Activated CD4-positive, alpha-beta T cell treated with anti-CD3 and anti-CD28 coated beads for 4 hours (primary cell): ENCODE measurements around the gene YLPM1.

Experiments used
- DNase-seq, 2 donors: peaks; one replicate each; pipeline ENCODE4 v3.0.0-alpha.2; 2020

YLPM1 gene

DNA sequence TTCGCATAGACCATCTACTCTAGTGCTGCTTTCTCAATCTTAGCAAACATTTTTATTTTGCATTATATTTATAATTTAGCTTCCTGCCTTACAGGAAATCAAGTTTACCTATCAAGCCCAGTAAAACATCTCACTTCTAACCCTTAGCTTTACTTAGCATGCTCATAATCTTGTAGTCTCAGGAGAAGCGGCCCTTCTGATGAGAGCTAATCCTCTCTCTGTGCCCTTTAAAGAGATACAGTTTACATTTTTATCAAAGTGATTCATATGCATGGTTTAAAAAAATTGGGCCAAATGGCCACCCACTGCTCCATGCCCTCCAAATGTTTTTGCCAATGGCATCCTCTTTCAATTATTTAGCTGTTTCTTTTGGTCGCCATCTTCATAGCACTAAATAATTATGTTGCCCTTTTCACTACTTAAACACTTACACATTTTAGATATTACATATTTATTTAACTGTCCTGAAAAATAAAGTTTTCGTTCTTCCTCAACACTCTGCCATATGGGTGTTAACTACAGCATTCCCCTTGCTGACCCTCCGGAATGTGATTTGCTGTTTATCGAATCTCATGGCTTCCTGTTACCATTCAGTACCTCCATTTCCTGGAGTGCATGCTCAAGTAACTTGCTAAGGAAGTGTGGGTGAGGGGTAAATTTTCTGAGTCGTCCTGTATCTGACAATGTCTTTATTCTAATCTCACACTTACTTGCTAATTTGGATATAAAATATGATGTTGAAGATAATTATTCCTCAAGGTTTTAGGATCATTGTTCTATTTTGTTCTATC, 29.3 kb downstream of the YLPM1 start:
- no peak for DNase-seq

- peak in 1 of 2 donors; percentile 12 for DNase-seq
Measured at GRCh38 chr14:74793506-74794155, 30.5 kb downstream of the YLPM1 start.

DNA sequence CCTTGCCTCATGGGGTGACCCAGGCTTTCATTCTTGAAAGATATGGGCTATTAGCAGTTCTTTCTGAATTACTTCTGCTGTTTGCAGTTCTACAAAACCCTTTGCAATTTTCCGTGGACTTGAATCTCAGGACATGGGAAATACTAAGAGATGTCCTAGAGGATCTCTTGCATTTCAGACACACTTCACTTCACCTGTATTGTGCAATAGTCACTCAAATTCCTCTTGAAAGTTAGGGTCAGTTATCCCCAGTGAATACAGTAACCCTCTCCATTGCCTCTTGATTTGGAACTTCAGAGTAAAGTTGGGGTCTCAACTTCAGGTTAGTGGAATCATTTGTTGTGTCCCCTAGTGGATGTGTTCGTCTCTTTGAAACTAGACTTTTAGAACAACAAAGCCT, 31.8 kb downstream of the YLPM1 start:
- no peak for DNase-seq

- no peak for DNase-seq
Measured at GRCh38 chr14:74799765-74800164, 36.6 kb downstream of the YLPM1 start.

- no peak for DNase-seq
Measured at GRCh38 chr14:74800780-74801179, 37.7 kb downstream of the YLPM1 start.

DNA sequence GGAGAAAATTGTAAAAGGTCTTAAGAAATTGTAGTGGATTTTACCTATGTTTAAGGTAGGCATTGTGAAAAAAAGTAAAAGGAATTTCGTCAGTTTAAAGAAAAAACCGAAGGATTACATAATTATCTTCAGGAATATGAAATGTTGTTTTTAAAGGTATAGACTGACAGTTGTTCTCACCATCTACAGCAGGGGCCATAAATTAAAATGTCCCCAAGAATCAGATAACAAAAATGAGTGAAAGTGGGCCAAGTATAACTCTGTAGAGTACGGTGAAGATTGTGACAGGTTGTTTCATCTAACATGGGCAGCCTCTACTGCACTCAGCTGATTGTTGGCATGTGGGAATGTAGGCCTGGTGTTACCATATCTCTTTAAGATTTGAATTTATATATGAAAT, 38.3 kb downstream of the YLPM1 start:
- DNase-seq, result no peak

DNA sequence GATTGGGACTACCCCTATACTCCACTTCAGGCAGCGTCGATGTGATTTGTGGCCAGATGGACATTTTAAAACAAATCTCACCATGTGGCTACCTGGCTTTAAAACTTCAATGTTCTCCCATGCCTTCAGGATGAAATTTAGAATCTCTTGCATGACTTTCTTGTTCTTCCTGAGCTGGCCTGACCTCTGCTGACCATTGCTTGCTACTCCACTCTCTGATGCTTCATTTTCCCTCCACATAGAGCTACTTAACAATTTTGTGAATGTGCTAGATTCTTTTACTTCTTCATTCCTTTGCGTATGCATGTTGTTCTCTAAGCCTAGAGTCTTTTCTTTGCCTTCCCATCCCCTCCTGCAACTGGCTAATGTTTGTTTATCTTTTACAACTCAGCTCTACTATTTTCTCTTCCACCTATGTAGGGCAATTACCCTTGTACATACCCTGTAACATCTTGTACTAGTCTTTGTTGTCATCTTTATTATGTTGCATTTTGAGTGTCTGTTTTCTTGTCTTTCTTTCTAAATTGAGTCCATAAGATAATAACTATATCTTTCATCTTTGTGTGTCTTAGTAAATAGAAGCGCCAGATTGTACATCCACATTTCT, 41.2 kb downstream of the YLPM1 start:
- peak in 1 of 2 donors; percentile 17 for DNase-seq

- no peak for DNase-seq
Measured at GRCh38 chr14:74807853-74808545, 44.9 kb downstream of the YLPM1 start.

DNA sequence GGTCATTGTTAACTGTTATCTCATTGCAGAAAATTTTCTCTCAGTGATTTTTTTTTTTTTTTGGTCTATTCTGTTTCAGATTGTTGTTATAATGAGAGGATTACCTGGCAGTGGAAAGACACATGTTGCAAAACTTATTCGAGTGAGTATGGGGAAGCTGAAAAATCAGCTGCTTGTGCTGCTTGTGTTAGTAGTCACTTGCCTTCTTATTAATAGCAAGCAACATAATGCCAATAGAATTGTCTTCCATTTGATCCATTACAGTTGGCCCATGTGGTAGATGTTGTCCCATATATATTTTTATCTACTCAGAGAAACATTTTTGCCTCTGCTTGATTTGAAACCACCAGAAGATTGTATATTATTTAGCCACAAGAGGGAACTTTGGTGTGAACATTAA, 53.0 kb downstream of the YLPM1 start:
- DNase-seq, result no peak

DNA sequence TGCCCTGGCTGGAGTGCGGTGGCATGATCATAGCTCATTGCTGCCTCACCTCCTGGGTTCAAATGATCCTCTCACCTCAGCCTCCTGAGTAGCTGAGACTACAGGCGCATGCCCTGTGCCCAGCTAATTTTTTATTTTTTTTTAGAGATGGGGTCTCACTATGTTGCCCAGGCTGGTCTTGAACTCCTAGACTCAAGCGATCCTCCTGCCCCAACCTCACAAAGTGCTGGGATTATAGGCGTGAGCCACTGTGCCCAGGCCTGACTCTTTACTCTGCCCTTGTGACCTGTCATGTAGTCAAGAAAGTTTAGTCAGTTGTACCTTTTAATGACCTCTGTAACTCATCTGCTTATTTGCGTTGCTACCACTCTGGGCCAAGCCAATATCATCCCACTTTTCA, 57.2 kb downstream of the YLPM1 start:
- no peak for DNase-seq

DNA sequence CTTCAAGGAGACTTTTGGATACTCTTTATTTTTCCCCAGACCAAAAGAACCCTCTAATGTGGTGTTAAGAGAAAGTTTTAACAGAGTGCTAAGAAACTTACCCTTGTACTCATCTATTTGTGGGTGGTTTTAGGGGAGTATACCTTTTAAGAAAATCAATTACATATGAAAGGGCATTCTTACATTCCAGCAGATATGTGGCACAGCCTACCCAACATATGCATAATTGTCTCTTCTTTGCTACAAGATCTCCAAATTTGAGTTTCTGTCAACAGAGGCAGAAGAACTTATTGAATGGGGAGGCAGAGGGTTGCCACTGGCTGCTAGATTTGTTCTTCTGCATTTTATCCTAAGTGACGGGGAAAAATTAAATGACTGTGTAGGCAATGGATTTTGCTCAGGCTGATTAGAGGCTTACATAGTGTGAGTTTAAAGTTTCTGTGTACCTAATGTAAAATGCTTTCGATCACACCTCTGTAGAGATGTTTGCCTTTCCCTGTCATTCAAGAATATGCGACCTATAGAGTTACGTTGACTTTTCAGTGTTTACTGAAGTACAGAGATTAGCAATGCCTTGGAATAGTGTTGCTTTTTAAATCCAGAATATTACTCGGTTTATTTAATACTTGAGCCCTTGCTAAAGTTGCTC, 58.3 kb downstream of the YLPM1 start:
- no peak for DNase-seq

DNA sequence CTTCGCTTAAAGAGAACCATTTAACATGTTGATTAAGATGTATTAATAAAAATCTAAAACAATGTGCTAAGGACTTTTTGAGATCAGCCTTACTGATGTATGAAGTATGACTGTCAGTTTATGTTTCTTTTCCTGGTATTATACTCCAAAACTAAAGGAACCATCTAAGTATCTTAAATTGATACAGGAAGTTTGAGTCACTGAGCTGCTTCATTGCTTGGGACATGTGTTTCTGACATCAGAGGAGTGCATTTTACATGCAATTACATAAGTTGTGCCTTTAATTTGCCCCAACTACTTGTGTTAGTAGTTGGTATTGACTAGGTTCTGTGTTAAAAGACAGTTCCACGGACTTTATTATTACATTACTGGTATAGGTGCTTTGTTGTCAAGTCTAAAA, 61.9 kb downstream of the YLPM1 start:
- no peak for DNase-seq

- no peak for DNase-seq
Measured at GRCh38 chr14:74826574-74826973, 63.5 kb downstream of the YLPM1 start.

GRCh38 chr14:74829251-74829650, 66.1 kb downstream of the YLPM1 start:
- no peak for DNase-seq

GRCh38 chr14:74832849-74833248, 69.7 kb downstream of the YLPM1 start:
- DNase-seq, result no peak

DNA sequence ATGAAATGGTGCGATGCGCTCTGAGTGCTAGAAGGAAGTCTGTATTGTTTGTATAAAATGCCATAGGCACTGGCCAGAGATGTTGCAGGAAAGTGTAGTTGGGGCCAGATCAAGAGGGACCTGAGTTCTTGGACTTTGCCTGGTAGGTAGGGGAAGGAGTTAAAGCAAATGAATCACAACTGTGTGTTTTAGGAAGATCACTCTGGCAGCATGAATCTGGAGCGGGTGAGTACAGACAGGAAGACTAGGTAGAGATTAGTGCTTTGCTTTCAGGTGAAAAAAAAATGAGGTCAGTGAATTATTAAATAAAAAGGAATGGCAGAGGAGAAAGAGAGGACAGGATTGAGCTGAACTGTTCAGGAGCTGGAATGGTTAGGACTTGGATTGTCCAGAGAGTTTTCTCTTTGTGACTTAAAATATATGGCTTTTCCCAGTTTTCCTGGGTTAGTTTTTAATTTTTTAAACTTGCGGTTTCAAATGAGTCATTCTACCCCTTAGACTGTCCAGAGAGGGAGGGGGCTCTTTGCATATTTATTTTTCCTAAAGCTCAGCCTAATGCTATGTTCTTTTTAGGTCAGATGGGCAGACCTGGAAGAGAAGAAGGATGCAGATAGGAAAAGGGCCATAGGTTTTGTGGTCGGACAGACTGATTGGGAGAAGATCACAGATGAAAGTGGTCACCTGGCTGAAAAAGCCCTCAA, 71.7 kb downstream of the YLPM1 start:
- DNase-seq, result no peak

DNA sequence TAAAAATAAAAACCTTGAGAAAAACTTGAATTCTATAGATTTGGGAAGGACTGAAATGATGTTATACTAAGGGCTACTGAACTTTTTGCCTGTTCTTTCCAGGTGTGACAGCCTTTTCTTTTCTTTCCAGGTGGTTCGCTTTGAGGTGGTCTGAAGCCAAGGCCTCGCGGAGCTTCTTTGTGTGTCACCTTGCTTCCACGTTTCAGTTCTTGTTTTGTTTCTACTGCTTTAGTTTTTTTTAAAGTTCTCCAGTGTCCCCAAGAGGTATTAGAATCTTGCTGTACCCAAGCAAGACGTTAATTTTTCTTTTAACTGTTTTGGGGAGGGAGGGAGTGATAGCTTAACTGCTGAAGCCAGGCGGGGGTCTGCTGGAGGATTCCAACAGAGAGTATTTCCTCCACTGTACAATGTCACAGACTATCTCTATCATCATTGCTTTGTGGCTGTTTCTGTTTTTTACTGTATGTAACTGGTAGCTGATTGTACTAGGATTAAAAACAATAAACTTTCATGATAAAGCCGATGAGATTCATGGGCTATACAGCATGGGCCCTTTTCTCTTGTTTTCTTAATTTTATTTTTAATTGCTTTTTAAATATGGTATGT, 72.6 kb downstream of the YLPM1 start:
- no peak for DNase-seq

DNA sequence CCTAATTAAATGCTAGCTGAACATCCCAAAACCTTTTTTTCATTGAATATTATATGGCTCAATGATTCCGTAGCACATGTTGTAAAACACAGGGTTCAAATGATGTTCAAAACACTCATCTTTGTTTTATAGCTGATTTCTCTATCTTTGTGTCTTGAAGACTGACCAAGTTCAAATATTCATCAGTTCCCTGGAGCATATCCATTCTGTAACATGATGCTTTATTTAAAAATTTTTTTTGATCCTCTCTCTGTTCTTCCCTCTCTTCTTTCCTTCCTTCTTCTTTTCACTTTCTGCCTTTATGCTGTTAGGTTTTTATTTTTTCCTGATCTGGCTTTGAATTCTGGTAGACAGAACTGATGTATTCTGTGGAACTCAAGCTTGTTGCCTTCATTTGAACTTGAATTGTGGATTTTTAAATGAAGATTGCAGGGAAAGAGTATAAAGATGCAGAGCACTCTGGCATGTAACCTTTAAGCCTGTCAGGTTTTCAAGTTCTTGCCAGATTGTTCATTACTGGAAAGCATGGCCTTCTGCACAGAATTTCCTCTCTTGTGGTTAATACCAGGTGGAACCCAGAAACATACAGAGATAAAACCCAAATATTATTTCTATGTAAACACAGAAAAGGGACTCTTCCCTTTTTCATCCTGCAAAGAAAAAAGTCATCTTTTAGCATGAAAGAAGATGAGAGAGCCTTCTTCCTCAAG, 73.3 kb downstream of the YLPM1 start:
- DNase-seq, result no peak

GRCh38 chr14:74838166-74838565, 75.0 kb downstream of the YLPM1 start:
- DNase-seq, result no peak

DNA sequence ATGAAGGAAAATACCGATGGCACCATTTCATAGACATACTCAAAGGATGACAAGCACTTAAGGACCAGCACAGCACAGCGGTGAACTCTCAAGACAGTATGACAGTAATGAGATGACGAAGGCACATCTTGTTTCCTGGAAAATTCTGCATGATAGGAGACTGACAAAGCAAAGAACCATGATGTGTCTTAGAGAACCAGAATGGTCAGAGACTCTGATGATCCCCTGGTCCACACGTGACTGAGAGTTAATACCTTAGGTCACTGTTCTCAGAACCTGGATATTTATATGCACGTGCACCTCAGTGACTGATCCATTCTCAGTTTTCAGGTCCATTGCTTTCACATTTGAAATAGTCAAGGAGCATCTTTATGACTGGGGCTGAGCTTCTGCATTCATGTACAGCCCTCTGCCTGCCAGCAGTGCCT, 77.5 kb downstream of the YLPM1 start:
- no peak for DNase-seq
